ENCODE results near the gene LRRC36. TPM values are rescaled to one million over a fixed set of nuclear protein-coding genes. Genes with fewer than 3 reads are reported as not detected.

LRRC36 gene
- total RNA-seq, 1 experiment from 2014 or later: not detected

GRCh38 chr16:67302970-67303369 lies 23.6 kb upstream of the LRRC36 start:
- Histone ChIP-seq H3K9me3 (ENCODE audit: control insufficient read depth in 1 of 2, insufficient read depth in 1 of 2, low read depth in 1 of 2, low read length in 2 of 2) (no peaks in the 10 kb centered on the region; a peak in 1 of 4 replicates), H3K9ac (ENCODE audit: low read length) (no peak overlapping the region), H3K4me1 (ENCODE audit: control insufficient read depth in 1 of 2, insufficient read depth in 2 of 2, low read length in 2 of 2) (peaks cover 0 to 6% of the 10 kb centered on the region in 2 experiments; a peak in 1 of 4 replicates), H3K36me3 (ENCODE audit: control insufficient read depth in 1 of 2, insufficient read depth in 2 of 2, low read length in 2 of 2) (no peaks in the 10 kb centered on the region), H3K4me3 (replicated peaks in 1 of 2; ENCODE audit: low read depth in 1 of 2, low read length in 2 of 2) (no peak overlapping the region), H3K27me3 (ENCODE audit: insufficient read depth, low read length) (no peaks in the 10 kb centered on the region), H3K4me2 (ENCODE audit: low read length) (no peak overlapping the region), H3K27ac (ENCODE audit: low read depth, low read length) (no peak overlapping the region), H2AFZ (ENCODE audit: low read depth, low read length, poor library complexity, severe bottlenecking) (no peak overlapping the region), H3K79me2 (ENCODE audit: insufficient read depth, low read length) (no peaks in the 10 kb centered on the region), H4K20me1 (ENCODE audit: insufficient read depth) (no peaks in the 10 kb centered on the region), H3K9me2 (ENCODE audit: insufficient read depth) (no peaks in the 10 kb centered on the region)
- POLR2A ChIA-PET: no interaction called here
- BruUV-seq (replicated peaks): no TSS peak
- intact Hi-C loops (cut with micrococcal nuclease): no loop called here
- no peak for DNase-seq (ENCODE audit: low read depth, low spot score)
- no peak for TF ChIP-seq EZH2 (IDR thresholded peaks at IDR 0.05)
- CTCF ChIA-PET: no interaction called here
- RAD21 ChIA-PET (ENCODE audit: low non-redundant PET in 1 of 2, low total read pairs in 2 of 2, uncharacterized antibody in 2 of 2, unreplicated experiment in 2 of 2): no interaction called here
- ATAC-seq: peak; percentile 63

GRCh38 chr16:67304020-67304419 lies 22.6 kb upstream of the LRRC36 start:
- no peaks in the 10 kb centered on the region for H3K36me3 ChIP-seq (ENCODE audit: control insufficient read depth in 1 of 2, insufficient read depth in 2 of 2, low read length in 2 of 2)
- ATAC-seq (no peak), DNase-seq (ENCODE audit: low read depth, low spot score) (no peak)
- TF ChIP-seq JUND (IDR thresholded peaks at IDR 0.05): no peak
- TF ChIP-seq ATF3 (IDR thresholded peaks at IDR 0.05): no peak
- TF ChIP-seq MAX (IDR thresholded peaks at IDR 0.05): no peak
- TF ChIP-seq CEBPB (IDR thresholded peaks at IDR 0.05; ENCODE audit: low read depth): no peak
- TF ChIP-seq SRF (IDR thresholded peaks at IDR 0.05; ENCODE audit: low read depth): no peak
- TF ChIP-seq RAD21 (IDR thresholded peaks at IDR 0.05; ENCODE audit: low read depth): no peak
- no peak for TF ChIP-seq ZBTB33 (IDR thresholded peaks at IDR 0.05; ENCODE audit: extremely low read depth, insufficient replicate concordance, low read length)
- TF ChIP-seq EZH2phosphoT487 (IDR thresholded peaks at IDR 0.05; ENCODE audit: borderline replicate concordance): no peak
- no peak for TF ChIP-seq POLR2A (IDR thresholded peaks at IDR 0.05; ENCODE audit: borderline replicate concordance, extremely low read depth, insufficient read depth, insufficient read length)
- no peak for TF ChIP-seq TCF7L2 (IDR thresholded peaks at IDR 0.05; ENCODE audit: borderline replicate concordance, extremely low read depth, insufficient read depth, insufficient read length)
- no peak for TF ChIP-seq CBX3 (IDR thresholded peaks at IDR 0.05; ENCODE audit: low read depth)
- no peak for TF ChIP-seq POLR2AphosphoS5 (IDR thresholded peaks at IDR 0.05; ENCODE audit: low read depth, low read length)
- TF ChIP-seq ZNF274 (IDR thresholded peaks at IDR 0.05; ENCODE audit: low read depth, low read length): no peak
- no TSS peak for BruUV-seq (replicated peaks)
- no peaks in the 10 kb centered on the region for H3K79me2 ChIP-seq (ENCODE audit: insufficient read depth, low read length)
- no peak overlapping the region for H2AFZ ChIP-seq (ENCODE audit: low read depth, low read length, poor library complexity, severe bottlenecking)
- no peak overlapping the region for H3K9ac ChIP-seq (ENCODE audit: low read length)
- H3K4me3 ChIP-seq (replicated peaks in 1 of 2; ENCODE audit: low read depth in 1 of 2, low read length in 2 of 2): no peak overlapping the region
- H3K9me3 ChIP-seq (ENCODE audit: control insufficient read depth in 1 of 2, insufficient read depth in 1 of 2, low read depth in 1 of 2, low read length in 2 of 2): no peaks in the 10 kb centered on the region; a peak in 1 of 4 replicates
- RAD21 ChIA-PET (ENCODE audit: low non-redundant PET in 1 of 2, low total read pairs in 2 of 2, uncharacterized antibody in 2 of 2, unreplicated experiment in 2 of 2): no interaction called here
- no peak overlapping the region for H3K4me2 ChIP-seq (ENCODE audit: low read length)
- H4K20me1 ChIP-seq (ENCODE audit: insufficient read depth): no peaks in the 10 kb centered on the region
- POLR2A ChIA-PET: no interaction called here
- intact Hi-C loops (cut with micrococcal nuclease): no loop called here
- CTCF ChIA-PET: no interaction called here
- no peaks in the 10 kb centered on the region for H3K27me3 ChIP-seq (ENCODE audit: insufficient read depth, low read length)
- peaks cover 0 to 6% of the 10 kb centered on the region in 2 experiments; a peak in 1 of 4 replicates for H3K4me1 ChIP-seq (ENCODE audit: control insufficient read depth in 1 of 2, insufficient read depth in 2 of 2, low read length in 2 of 2)
- no peak overlapping the region for H3K27ac ChIP-seq (ENCODE audit: low read depth, low read length)
- H3K9me2 ChIP-seq (ENCODE audit: insufficient read depth): no peaks in the 10 kb centered on the region
